HepG2 (cell line): Measurements from ENCODE around the gene NSD2. TPM values are rescaled to one million over a fixed set of nuclear protein-coding genes. Genes with fewer than 3 reads are reported as not detected.

Source experiments
- ATAC-seq: fragments of 200-7000 bp; cut with Tn5 transposase; 3 replicates; pipeline ENCODE4 v1.9.1; 2020; ENCODE audit warnings: mild to moderate bottlenecking, moderate library complexity
- BruUV-seq: library from RNA; stranded (reverse); fragments of 400-500 nt; replicated peaks from 2 replicates; lab custom pipeline; 2021; lab: Mats Ljungman, UMichigan
- CTCF ChIA-PET: fragments of 300-600 bp; formaldehyde crosslinking; extraction: SDS; loops from one replicate; lab custom pipeline; 2021; ENCODE audit warnings: low total read pairs, inconsistent platforms, low intra/inter-chr PET ratio; lab: Yijun Ruan, JAX
- POLR2A ChIA-PET: fragments of 350-600 bp; sonication (Branson Sonifier 250); formaldehyde crosslinking; loops from one replicate; lab custom pipeline; 2020; ENCODE audit warnings: antibody characterized with exemption, inconsistent platforms; lab: Yijun Ruan, JAX
- DNase-seq: peaks from one replicate; pipeline ENCODE4 v3.0.0-alpha.2; 2015; ENCODE audit warnings: low spot score
- FAIRE-seq: peaks from 3 replicates; lab custom pipeline; 2011; peaks lifted over from hg19 to GRCh38; lab: Jason Lieb, UNC
- H2AFZ ChIP-seq: one replicate; pipeline ENCODE4 v1.6.1; 2011; ENCODE audit warnings: low read length, inconsistent platforms
- H3K27ac ChIP-seq: fragments of 300-600 bp; 3 replicates; pipeline ENCODE4 v1.8.0; 2011; ENCODE audit warnings: mixed run types, mild to moderate bottlenecking, mixed read lengths, low read length, inconsistent platforms; ENCODE audit not compliant: insufficient read depth; ENCODE audit errors: extremely low read length
- H3K27me3 ChIP-seq, 2 experiments: fragments of 200-600 bp in 1 of 2; 2 replicates in 1 of 2; 3 replicates in 1 of 2; pipeline versions ENCODE4 v1.6.0 to v1.8.0; 2011; ENCODE audit warnings: low read length in 2 of 2, mild to moderate bottlenecking in 2 of 2, moderate library complexity in 2 of 2, inconsistent platforms in 1 of 2; ENCODE audit not compliant: insufficient read depth in 2 of 2, control insufficient read depth in 1 of 2
- H3K36me3 ChIP-seq, 2 experiments: fragments of 200-600 bp in 1 of 2; replicated peaks in 1 of 2; 2 replicates in 1 of 2; 3 replicates in 1 of 2; pipeline versions ENCODE4 v1.5.1 to v1.8.0; 2011; ENCODE audit warnings: low read length in 2 of 2, inconsistent platforms in 1 of 2; ENCODE audit not compliant: insufficient read depth in 2 of 2, control insufficient read depth in 1 of 2
- H3K4me1 ChIP-seq: 2 replicates; pipeline ENCODE4 v1.5.1; 2012; ENCODE audit warnings: low read length, inconsistent platforms; ENCODE audit not compliant: insufficient read depth
- H3K4me2 ChIP-seq: 2 replicates; pipeline ENCODE4 v1.6.0; 2011; ENCODE audit warnings: low read depth, low read length, inconsistent platforms
- H3K4me3 ChIP-seq, 3 experiments: fragments of 200-600 bp in 1 of 3; sonication (generic), shearing (Covaris generic) in 1 of 3; replicated peaks in 1 of 3; 2 replicates each; pipeline ENCODE4 v1.5.1; 2011 to 2016; ENCODE audit warnings: low read length in 3 of 3, inconsistent platforms in 2 of 3, low read depth in 2 of 3, mild to moderate bottlenecking in 2 of 3, control low read depth in 1 of 3, mixed read lengths in 1 of 3; ENCODE audit not compliant: insufficient read depth in 1 of 3
- H3K79me2 ChIP-seq: one replicate; pipeline ENCODE4 v1.6.1; 2011; ENCODE audit warnings: low read length, inconsistent platforms; ENCODE audit not compliant: insufficient read depth
- H3K9ac ChIP-seq: 2 replicates; pipeline ENCODE4 v1.6.0; 2011; ENCODE audit warnings: mild to moderate bottlenecking, low read depth, low read length, inconsistent platforms; ENCODE audit not compliant: insufficient read depth
- H3K9me3 ChIP-seq: 2 replicates; pipeline ENCODE4 v1.5.1; 2012; ENCODE audit warnings: mild to moderate bottlenecking, low read length
- H4K20me1 ChIP-seq: 2 replicates; pipeline ENCODE4 v1.6.0; 2011; ENCODE audit warnings: inconsistent platforms, mild to moderate bottlenecking, low read length, moderate library complexity; ENCODE audit not compliant: insufficient read depth
- LCORL ChIP-seq, 2 experiments: fragments of 450-650 bp in 1 of 2; sonication (generic) in 1 of 2; formaldehyde crosslinking in 1 of 2; IDR thresholded peaks; 2 replicates each; pipeline versions ENCODE4 v1.5.0 to v1.6.1; 2017 to 2020; ENCODE audit warnings: antibody characterized with exemption in 1 of 2, missing genetic modification reagents in 1 of 2
- WGBS: methylation state at CpG from one replicate; pipeline ENCODE4 v1.1.6; 2017; ENCODE audit warnings: low lambda C conversion rate; 5-methylcytosine and 5-hydroxymethylcytosine counted together
- in situ Hi-C: cut with HindIII; loops from 2 replicates; pipeline ENCODE4 v1.10.0; 2017; ENCODE audit warnings: low pct_unique_long_range_greater_than_20kb; ENCODE audit not compliant: extremely low pct_ligation_motif_present
- intact Hi-C: fragments of 100-400 bp; cut with micrococcal nuclease; formaldehyde crosslinking; loops from one replicate; pipeline ENCODE4 v1.10.0; 2022; ENCODE audit not compliant: unreplicated experiment
- polyA plus RNA-seq, 8 experiments: library from polyadenylated mRNA; depleted of rRNA in 3 of 8; stranded (reverse) in 7 of 8; unstranded in 1 of 8; fragments of >200 nt; fragmentation: Illumina TruSeq in 4 of 8; extraction: Trizol in 4 of 8; gene quantifications; 2 replicates each; pipeline versions ENCODE4 v1.2.1 to v1.2.3, GENCODE V29; 2011 to 2016; ENCODE audit warnings: low read depth in 4 of 8, missing spikeins in 1 of 8, mixed read lengths in 1 of 8; ENCODE audit not compliant: insufficient read depth in 1 of 8
- total RNA-seq, 5 experiments: library from RNA; depleted of rRNA; stranded (reverse); fragments of >200 nt; fragmentation: Illumina TruSeq; extraction: Trizol; gene quantifications; 2 replicates each; pipeline ENCODE4 v1.2.3, GENCODE V29; 2016; ENCODE audit warnings: low read depth in 1 of 5
- TF ChIP-seq, protein P1 (sequence below): sonication (generic); formaldehyde crosslinking; IDR thresholded peaks from 2 replicates; pipeline ENCODE4 v1.4.0; 2020; ENCODE audit warnings: mild to moderate bottlenecking, missing genetic modification reagents, borderline replicate concordance
- TF ChIP-seq, protein P2 (sequence below): sonication (generic); formaldehyde crosslinking; IDR thresholded peaks from 2 replicates; pipeline ENCODE4 v1.5.0; 2020; ENCODE audit warnings: mild to moderate bottlenecking, missing genetic modification reagents
- TF ChIP-seq, protein P3 (sequence below), 2 experiments: sonication (generic) in 1 of 2; formaldehyde crosslinking in 1 of 2; IDR thresholded peaks; 2 replicates each; pipeline versions ENCODE4 v1.6.1 to v1.9.0; 2014 to 2022; ENCODE audit warnings: antibody characterized with exemption in 1 of 2, borderline replicate concordance in 1 of 2, inconsistent platforms in 1 of 2, low read depth in 1 of 2, missing genetic modification reagents in 1 of 2

NSD2 gene
- total and polyA plus RNA-seq, 2 of the 13 experiments (the other 11 are each of a cell fraction or from before 2014, with no cell fraction given), result 22.0 to 65.9 TPM

DNA sequence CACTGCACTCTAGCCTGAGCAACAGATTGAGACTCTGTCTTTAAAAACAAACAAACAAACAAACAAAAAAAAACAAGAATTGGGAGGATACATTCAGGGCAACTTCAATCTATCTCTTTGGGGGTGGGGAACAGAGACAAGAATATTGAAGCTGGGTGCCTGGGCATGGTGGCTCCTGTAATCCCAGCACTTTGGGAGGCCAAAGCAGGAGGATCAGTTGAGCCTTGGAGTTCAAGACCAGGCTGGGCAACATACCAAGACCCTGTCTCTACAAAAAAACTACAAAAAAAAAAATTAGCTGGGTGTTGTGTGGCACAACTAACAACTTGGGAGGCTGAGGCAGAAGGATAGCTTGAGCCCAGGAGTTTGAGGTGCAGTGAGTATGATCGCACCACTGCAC is 16.4 kb upstream of the NSD2 start:
- 21% methylated on average over 1 of the region's 1 CpG for WGBS
- ATAC-seq (no peak), FAIRE-seq (no peak), DNase-seq (no peak)
- no peak overlapping the region for H2AFZ ChIP-seq
- H3K4me2 ChIP-seq, result peak overlapping the region; percentile 88
- peak overlapping the region; percentile 72 for H3K27ac ChIP-seq
- BruUV-seq, result TSS peak; percentile 57
- intact Hi-C loops, result no loop called here
- CTCF ChIA-PET, result no interaction called here
- no peaks in the 10 kb centered on the region for H3K9me3 ChIP-seq
- TF ChIP-seq LCORL (IDR thresholded peaks at IDR 0.05) (no peak), LCORL (CRISPR knock-in tag; IDR thresholded peaks at IDR 0.05) (no peak)
- TF ChIP-seq, protein P1, sequence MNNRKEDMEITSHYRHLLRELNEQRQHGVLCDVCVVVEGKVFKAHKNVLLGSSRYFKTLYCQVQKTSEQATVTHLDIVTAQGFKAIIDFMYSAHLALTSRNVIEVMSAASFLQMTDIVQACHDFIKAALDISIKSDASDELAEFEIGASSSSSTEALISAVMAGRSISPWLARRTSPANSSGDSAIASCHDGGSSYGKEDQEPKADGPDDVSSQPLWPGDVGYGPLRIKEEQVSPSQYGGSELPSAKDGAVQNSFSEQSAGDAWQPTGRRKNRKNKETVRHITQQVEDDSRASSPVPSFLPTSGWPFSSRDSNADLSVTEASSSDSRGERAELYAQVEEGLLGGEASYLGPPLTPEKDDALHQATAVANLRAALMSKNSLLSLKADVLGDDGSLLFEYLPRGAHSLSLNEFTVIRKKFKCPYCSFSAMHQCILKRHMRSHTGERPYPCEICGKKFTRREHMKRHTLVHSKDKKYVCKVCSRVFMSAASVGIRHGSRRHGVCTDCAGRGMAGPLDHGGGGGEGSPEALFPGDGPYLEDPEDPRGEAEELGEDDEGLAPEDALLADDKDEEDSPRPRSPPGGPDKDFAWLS, result no peak
- TF ChIP-seq, protein P2, sequence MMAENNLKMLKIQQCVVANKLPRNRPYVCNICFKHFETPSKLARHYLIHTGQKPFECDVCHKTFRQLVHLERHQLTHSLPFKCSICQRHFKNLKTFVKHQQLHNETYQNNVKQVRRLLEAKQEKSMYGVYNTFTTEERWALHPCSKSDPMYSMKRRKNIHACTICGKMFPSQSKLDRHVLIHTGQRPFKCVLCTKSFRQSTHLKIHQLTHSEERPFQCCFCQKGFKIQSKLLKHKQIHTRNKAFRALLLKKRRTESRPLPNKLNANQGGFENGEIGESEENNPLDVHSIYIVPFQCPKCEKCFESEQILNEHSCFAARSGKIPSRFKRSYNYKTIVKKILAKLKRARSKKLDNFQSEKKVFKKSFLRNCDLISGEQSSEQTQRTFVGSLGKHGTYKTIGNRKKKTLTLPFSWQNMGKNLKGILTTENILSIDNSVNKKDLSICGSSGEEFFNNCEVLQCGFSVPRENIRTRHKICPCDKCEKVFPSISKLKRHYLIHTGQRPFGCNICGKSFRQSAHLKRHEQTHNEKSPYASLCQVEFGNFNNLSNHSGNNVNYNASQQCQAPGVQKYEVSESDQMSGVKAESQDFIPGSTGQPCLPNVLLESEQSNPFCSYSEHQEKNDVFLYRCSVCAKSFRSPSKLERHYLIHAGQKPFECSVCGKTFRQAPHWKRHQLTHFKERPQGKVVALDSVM (CRISPR knock-in tag), result peak; percentile 70
- TF ChIP-seq, protein P3, sequence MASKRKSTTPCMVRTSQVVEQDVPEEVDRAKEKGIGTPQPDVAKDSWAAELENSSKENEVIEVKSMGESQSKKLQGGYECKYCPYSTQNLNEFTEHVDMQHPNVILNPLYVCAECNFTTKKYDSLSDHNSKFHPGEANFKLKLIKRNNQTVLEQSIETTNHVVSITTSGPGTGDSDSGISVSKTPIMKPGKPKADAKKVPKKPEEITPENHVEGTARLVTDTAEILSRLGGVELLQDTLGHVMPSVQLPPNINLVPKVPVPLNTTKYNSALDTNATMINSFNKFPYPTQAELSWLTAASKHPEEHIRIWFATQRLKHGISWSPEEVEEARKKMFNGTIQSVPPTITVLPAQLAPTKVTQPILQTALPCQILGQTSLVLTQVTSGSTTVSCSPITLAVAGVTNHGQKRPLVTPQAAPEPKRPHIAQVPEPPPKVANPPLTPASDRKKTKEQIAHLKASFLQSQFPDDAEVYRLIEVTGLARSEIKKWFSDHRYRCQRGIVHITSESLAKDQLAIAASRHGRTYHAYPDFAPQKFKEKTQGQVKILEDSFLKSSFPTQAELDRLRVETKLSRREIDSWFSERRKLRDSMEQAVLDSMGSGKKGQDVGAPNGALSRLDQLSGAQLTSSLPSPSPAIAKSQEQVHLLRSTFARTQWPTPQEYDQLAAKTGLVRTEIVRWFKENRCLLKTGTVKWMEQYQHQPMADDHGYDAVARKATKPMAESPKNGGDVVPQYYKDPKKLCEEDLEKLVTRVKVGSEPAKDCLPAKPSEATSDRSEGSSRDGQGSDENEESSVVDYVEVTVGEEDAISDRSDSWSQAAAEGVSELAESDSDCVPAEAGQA (IDR thresholded peaks at IDR 0.05; ENCODE audit: low read depth), result no peak
- TF ChIP-seq, protein P3 (CRISPR knock-in tag; IDR thresholded peaks at IDR 0.05; ENCODE audit: borderline replicate concordance), result no peak
- H3K4me3 ChIP-seq, result peak overlapping the region; percentile 90 to 96 (median 92)
- POLR2A ChIA-PET, result interaction anchor here (1.1 kb wide), 1 partner anchor 9 kb away, joined by 3 read pairs; no protein-coding TSS in a partner anchor
- peak overlapping the region; percentile 89 for H3K9ac ChIP-seq
- in situ Hi-C loops, result no loop called here
- peaks cover 77% of the 10 kb centered on the region for H3K4me1 ChIP-seq
- H3K36me3 ChIP-seq, result no peaks in the 10 kb centered on the region; a peak in 1 of 5 replicates
- peaks cover 52% of the 10 kb centered on the region for H3K79me2 ChIP-seq
- no peaks in the 10 kb centered on the region; a peak in 1 of 5 replicates for H3K27me3 ChIP-seq
- H4K20me1 ChIP-seq, result peaks cover 3% of the 10 kb centered on the region; the same call in 1 of the 2 replicates
